Neuronal stem cell (in vitro differentiated cells): ENCODE results near the gene CCDC197.

Experiments used
- DNase-seq: peaks from one replicate; pipeline ENCODE4 v3.0.0-alpha.2; 2013; ENCODE audit warnings: low spot score
- H2AFZ ChIP-seq: one replicate; pipeline ENCODE4 v1.6.1; 2013; ENCODE audit warnings: mild to moderate bottlenecking, low read length, inconsistent platforms
- H2AK5ac ChIP-seq: 2 replicates; pipeline ENCODE4 v1.6.1; 2013; ENCODE audit warnings: low read depth, mild to moderate bottlenecking, inconsistent platforms, low read length, moderate library complexity, mixed read lengths
- H2BK120ac ChIP-seq: 2 replicates; pipeline ENCODE4 v1.6.1; 2013; ENCODE audit warnings: low read depth, mild to moderate bottlenecking, inconsistent platforms, low read length, moderate library complexity, mixed read lengths
- H2BK12ac ChIP-seq: one replicate; pipeline ENCODE4 v1.6.1; 2013; ENCODE audit warnings: low read length, inconsistent platforms
- H2BK15ac ChIP-seq: 2 replicates; pipeline ENCODE4 v1.6.1; 2013; ENCODE audit warnings: mild to moderate bottlenecking, low read length, inconsistent platforms, mixed read lengths
- H2BK5ac ChIP-seq: one replicate; pipeline ENCODE4 v1.6.1; 2013; ENCODE audit warnings: inconsistent platforms, mild to moderate bottlenecking, low read length, moderate library complexity
- H3K14ac ChIP-seq: one replicate; pipeline ENCODE4 v1.6.1; 2013; ENCODE audit warnings: low read length, inconsistent platforms
- H3K18ac ChIP-seq: 2 replicates; pipeline ENCODE4 v1.6.1; 2013; ENCODE audit warnings: low read length, inconsistent platforms
- H3K23ac ChIP-seq: 2 replicates; pipeline ENCODE4 v1.6.1; 2013; ENCODE audit warnings: low read depth, mild to moderate bottlenecking, mixed read lengths, low read length, inconsistent platforms; ENCODE audit not compliant: poor library complexity
- H3K27ac ChIP-seq: replicated peaks from 3 replicates; pipeline ENCODE4 v1.5.1; 2013; ENCODE audit warnings: low read length, inconsistent platforms
- H3K27me3 ChIP-seq, 3 experiments: 2 replicates each; pipeline ENCODE4 v1.6.1; 2013; ENCODE audit warnings: low read length in 3 of 3, mild to moderate bottlenecking in 2 of 3, inconsistent platforms in 1 of 3, low read depth in 1 of 3, mixed read lengths in 1 of 3, moderate library complexity in 1 of 3; ENCODE audit not compliant: control insufficient read depth in 3 of 3, insufficient read depth in 3 of 3
- H3K36me3 ChIP-seq, 2 donors: replicated peaks in 1 of 2; 2 replicates each; pipeline ENCODE4 v1.6.1; 2013; ENCODE audit warnings: low read length in 2 of 2; ENCODE audit not compliant: control insufficient read depth in 2 of 2, insufficient read depth in 2 of 2
- H3K4ac ChIP-seq: 2 replicates; pipeline ENCODE4 v1.6.1; 2013; ENCODE audit warnings: inconsistent platforms, mild to moderate bottlenecking, low read length, moderate library complexity
- H3K4me1 ChIP-seq, 2 donors: 1 replicate in 1 of 2; 2 replicates in 1 of 2; pipeline ENCODE4 v1.6.1; 2013; ENCODE audit warnings: low read length in 2 of 2, low read depth in 1 of 2; ENCODE audit not compliant: control insufficient read depth in 2 of 2, insufficient read depth in 1 of 2
- H3K4me2 ChIP-seq: one replicate; pipeline ENCODE4 v1.6.1; 2013; ENCODE audit warnings: mild to moderate bottlenecking, low read length, inconsistent platforms; ENCODE audit not compliant: insufficient read depth, poor library complexity, severe bottlenecking
- H3K4me3 ChIP-seq, 2 donors: 2 replicates each; pipeline ENCODE4 v1.5.1; 2013; ENCODE audit warnings: low read length in 2 of 2, mild to moderate bottlenecking in 2 of 2, inconsistent platforms in 1 of 2, moderate library complexity in 1 of 2
- H3K79me1 ChIP-seq: one replicate; pipeline ENCODE4 v1.6.1; 2013; ENCODE audit warnings: low read depth, mild to moderate bottlenecking, inconsistent platforms, low read length, moderate library complexity
- H3K9ac ChIP-seq: one replicate; pipeline ENCODE4 v1.6.1; 2013; ENCODE audit warnings: mild to moderate bottlenecking, low read depth, low read length, inconsistent platforms; ENCODE audit not compliant: poor library complexity
- H3K9me3 ChIP-seq, 2 donors: replicated peaks in 1 of 2; 2 replicates each; pipeline versions ENCODE3 to v1.6.1; 2013; ENCODE audit warnings: low read length in 2 of 2, mild to moderate bottlenecking in 2 of 2, inconsistent platforms in 1 of 2, low read depth in 1 of 2, mixed read lengths in 1 of 2, moderate library complexity in 1 of 2; ENCODE audit not compliant: control insufficient read depth in 2 of 2, insufficient read depth in 1 of 2
- H4K8ac ChIP-seq: one replicate; pipeline ENCODE4 v1.6.1; 2013; ENCODE audit warnings: low read depth, mild to moderate bottlenecking, inconsistent platforms, low read length, moderate library complexity
- H4K91ac ChIP-seq: one replicate; pipeline ENCODE4 v1.6.1; 2013; ENCODE audit warnings: low read length, low read depth, mild to moderate bottlenecking, inconsistent platforms; ENCODE audit not compliant: poor library complexity
- WGBS, 2 donors: extraction: QIAGEN DNeasy Blood & Tissue Kit; methylation state at CpG; one replicate each; pipeline ENCODE4 v1.1.7; 2013; ENCODE audit warnings: missing lambda C conversion rate in 2 of 2, mixed read lengths in 1 of 2; ENCODE audit not compliant: insufficient read length in 2 of 2, insufficient replicate concordance in 1 of 2; ENCODE audit errors: extremely low coverage in 2 of 2; 5-methylcytosine and 5-hydroxymethylcytosine counted together

The CCDC197 gene

DNA sequence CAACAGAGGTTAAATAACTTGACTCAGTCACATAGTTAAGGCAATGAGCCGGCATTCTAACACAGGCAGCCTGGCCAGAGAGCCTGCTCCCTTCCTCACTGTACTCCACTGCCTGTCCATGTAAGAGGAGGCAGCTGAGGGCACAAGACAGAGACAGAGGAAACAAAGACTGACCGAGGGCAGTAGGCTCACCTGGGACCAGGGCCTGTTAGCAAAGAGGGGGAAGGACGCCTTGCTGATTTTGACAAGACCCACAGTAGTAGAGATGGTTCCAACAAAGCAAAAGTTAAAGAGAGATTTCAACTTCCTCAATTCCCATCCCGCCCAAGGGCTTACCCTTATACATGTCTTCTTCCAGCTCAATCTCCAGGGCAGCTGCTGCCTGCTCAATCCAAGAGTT is 55.6 kb downstream of the CCDC197 start:
- no CpG with 5 or more reads among the region's 4 CpGs for WGBS, 2 donors
- H2AK5ac ChIP-seq: no peak overlapping the region
- no peak overlapping the region for H2BK5ac ChIP-seq
- no peak overlapping the region for H3K23ac ChIP-seq
- no peak overlapping the region for H2BK120ac ChIP-seq
- H3K36me3 ChIP-seq: peaks cover 44 to 98% of the 10 kb centered on the region in 2 donors
- no peak overlapping the region for H2BK12ac ChIP-seq
- no peak overlapping the region for H4K91ac ChIP-seq
- no peaks in the 10 kb centered on the region for H3K9me3 ChIP-seq
- no peak overlapping the region for H3K18ac ChIP-seq
- H3K9ac ChIP-seq: no peak overlapping the region
- H3K27ac ChIP-seq: no peak overlapping the region
- H3K27me3 ChIP-seq: no peaks in the 10 kb centered on the region
- H4K8ac ChIP-seq: no peak overlapping the region
- no peaks in the 10 kb centered on the region for H3K4me1 ChIP-seq
- H3K4ac ChIP-seq: no peak overlapping the region
- H3K4me3 ChIP-seq: no peak overlapping the region
- H3K14ac ChIP-seq: no peak overlapping the region
- no peak overlapping the region for H2AFZ ChIP-seq
- no peak for DNase-seq
- peaks cover 2% of the 10 kb centered on the region for H3K79me1 ChIP-seq
- no peak overlapping the region for H3K4me2 ChIP-seq
- H2BK15ac ChIP-seq: no peak overlapping the region

DNA sequence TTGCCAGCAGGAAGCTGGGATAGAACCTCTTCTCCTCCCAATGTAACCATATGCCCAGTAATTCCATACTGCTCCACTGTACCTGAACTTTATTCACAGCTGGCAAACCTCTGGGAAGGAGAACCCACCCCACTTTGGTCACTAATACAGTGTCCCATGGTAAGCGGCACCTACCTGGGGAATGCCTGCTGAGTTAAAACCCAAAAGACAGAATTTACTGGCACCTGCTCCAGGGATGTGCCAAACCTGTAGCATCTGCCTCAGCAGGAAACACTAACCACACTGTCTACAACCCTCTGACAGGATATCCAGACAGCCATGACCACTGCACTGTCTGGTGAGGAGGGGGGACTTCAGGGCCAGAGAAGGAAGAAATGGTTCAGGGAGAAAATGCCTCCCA is 57.3 kb downstream of the CCDC197 start:
- H3K23ac ChIP-seq: no peak overlapping the region
- no peaks in the 10 kb centered on the region for H3K4me1 ChIP-seq
- no peak overlapping the region for H2BK12ac ChIP-seq
- no peak for DNase-seq
- H3K18ac ChIP-seq: no peak overlapping the region
- H2BK15ac ChIP-seq: no peak overlapping the region
- H3K9me3 ChIP-seq: no peaks in the 10 kb centered on the region
- no peak overlapping the region for H3K9ac ChIP-seq
- H3K4ac ChIP-seq: no peak overlapping the region
- H2AK5ac ChIP-seq: no peak overlapping the region
- no peaks in the 10 kb centered on the region for H3K27me3 ChIP-seq
- H2BK5ac ChIP-seq: no peak overlapping the region
- no peak overlapping the region for H4K91ac ChIP-seq
- no peak overlapping the region for H3K14ac ChIP-seq
- no peak overlapping the region for H3K4me3 ChIP-seq
- peaks cover 2% of the 10 kb centered on the region for H3K79me1 ChIP-seq
- no peak overlapping the region for H2AFZ ChIP-seq
- no peak overlapping the region for H4K8ac ChIP-seq
- peaks cover 48 to 98% of the 10 kb centered on the region in 2 donors for H3K36me3 ChIP-seq
- no peak overlapping the region for H2BK120ac ChIP-seq
- no CpG with 5 or more reads among the region's 1 CpG for WGBS, 2 donors
- no peak overlapping the region for H3K27ac ChIP-seq
- no peak overlapping the region for H3K4me2 ChIP-seq

DNA sequence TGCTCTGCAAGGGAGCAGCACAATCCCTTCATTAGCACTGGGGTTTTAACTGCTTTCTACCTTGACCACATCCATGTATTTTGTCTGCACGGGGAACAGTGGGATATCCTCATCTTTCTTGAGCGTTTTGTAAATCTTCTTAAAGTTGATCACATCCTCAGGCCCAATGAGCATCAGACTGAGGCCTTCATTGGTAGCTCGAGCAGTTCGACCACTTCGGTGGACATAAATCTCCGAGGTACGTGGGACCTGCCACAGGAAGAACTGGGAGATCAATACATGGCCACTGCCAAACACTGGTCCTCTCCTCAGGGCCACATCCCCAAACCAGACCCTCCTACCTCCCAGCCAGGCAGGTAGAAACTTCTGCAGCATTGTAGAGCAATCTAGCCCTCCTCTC is 57.8 kb downstream of the CCDC197 start:
- H2BK5ac ChIP-seq: no peak overlapping the region
- no peak for DNase-seq
- H3K4ac ChIP-seq: no peak overlapping the region
- no peaks in the 10 kb centered on the region for H3K9me3 ChIP-seq
- H3K36me3 ChIP-seq: peaks cover 48 to 98% of the 10 kb centered on the region in 2 donors
- H2BK120ac ChIP-seq: no peak overlapping the region
- no peak overlapping the region for H2BK15ac ChIP-seq
- no CpG with 5 or more reads among the region's 7 CpGs for WGBS, 2 donors
- no peak overlapping the region for H3K27ac ChIP-seq
- H2AK5ac ChIP-seq: no peak overlapping the region
- no peaks in the 10 kb centered on the region for H3K4me1 ChIP-seq
- peaks cover 2% of the 10 kb centered on the region for H3K79me1 ChIP-seq
- no peak overlapping the region for H3K14ac ChIP-seq
- no peak overlapping the region for H3K4me2 ChIP-seq
- no peak overlapping the region for H2AFZ ChIP-seq
- no peak overlapping the region for H3K9ac ChIP-seq
- H3K23ac ChIP-seq: no peak overlapping the region
- H3K4me3 ChIP-seq: no peak overlapping the region
- H4K91ac ChIP-seq: no peak overlapping the region
- no peak overlapping the region for H2BK12ac ChIP-seq
- H3K18ac ChIP-seq: no peak overlapping the region
- H4K8ac ChIP-seq: no peak overlapping the region
- H3K27me3 ChIP-seq: no peaks in the 10 kb centered on the region

DNA sequence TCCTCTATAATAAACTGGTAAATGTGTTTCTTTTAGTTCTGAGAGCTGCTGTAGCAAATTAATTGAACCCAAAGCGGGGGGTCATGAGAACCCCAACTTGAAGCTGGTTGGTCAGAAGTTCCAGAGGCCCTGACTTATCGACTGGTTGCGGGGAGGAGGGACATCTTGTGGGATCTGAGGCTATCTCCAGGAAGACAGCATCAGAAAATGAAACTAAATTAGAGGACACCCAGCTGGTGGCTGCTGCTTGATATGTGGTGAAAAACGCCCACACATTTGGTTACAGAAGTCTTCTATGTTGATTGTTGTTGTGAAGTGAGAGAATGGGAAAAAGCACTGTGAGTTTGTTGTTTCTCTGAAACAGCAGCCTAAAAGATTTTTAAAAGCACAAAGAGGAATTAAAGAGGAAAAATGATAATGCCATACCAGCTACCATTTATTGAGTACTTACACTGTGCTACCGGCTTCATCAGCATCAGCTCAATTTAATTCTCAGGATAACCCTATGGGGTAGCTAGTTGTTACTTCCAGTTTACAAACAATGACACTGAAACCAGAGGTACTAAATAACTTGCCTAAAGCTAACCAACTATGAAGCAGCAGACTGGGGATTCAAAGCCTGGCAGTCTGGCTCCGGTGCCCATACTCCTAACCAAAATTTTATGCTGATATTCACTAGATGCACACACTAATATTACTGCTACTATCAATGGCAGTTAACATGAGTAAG is 59.6 kb downstream of the CCDC197 start:
- Histone ChIP-seq H4K91ac (no peak overlapping the region), H3K14ac (no peak overlapping the region), H3K4me2 (no peak overlapping the region), H4K8ac (no peak overlapping the region), H3K23ac (no peak overlapping the region), H3K79me1 (peaks cover 2% of the 10 kb centered on the region), H2BK12ac (no peak overlapping the region), H3K36me3 (peaks cover 51 to 98% of the 10 kb centered on the region in 2 donors), H2BK15ac (no peak overlapping the region), H3K9me3 (no peaks in the 10 kb centered on the region), H3K4ac (no peak overlapping the region), H3K4me3 (no peak overlapping the region), H3K18ac (no peak overlapping the region), H3K27ac (no peak overlapping the region), H2BK120ac (no peak overlapping the region), H2AFZ (no peak overlapping the region), H3K4me1 (no peaks in the 10 kb centered on the region), H3K27me3 (no peaks in the 10 kb centered on the region), H2AK5ac (no peak overlapping the region), H2BK5ac (no peak overlapping the region), H3K9ac (no peak overlapping the region)
- DNase-seq: no peak
- no CpG with 5 or more reads among the region's 6 CpGs for WGBS, 2 donors
